Brain microvascular endothelial cell (primary cell): ENCODE measurements around the gene PPM1L.

Experiments used
- DNase-seq: peaks from one replicate; pipeline ENCODE4 v3.0.0-alpha.2; 2020
- H3K27ac ChIP-seq: fragments of 250-450 bp; sonication (Bioruptor Pico); 2 replicates; pipeline ENCODE4 v1.5.1; 2020; ENCODE audit warnings: mild to moderate bottlenecking, moderate library complexity
- H3K27me3 ChIP-seq: fragments of 250-450 bp; sonication (Bioruptor Pico); replicated peaks from 2 replicates; pipeline ENCODE4 v1.5.1; 2020; ENCODE audit warnings: mild to moderate bottlenecking
- H3K36me3 ChIP-seq: fragments of 250-450 bp; sonication (Bioruptor Pico); replicated peaks from 2 replicates; pipeline ENCODE4 v1.5.1; 2020; ENCODE audit warnings: mild to moderate bottlenecking
- H3K4me3 ChIP-seq: 2 replicates; pipeline ENCODE4 v1.5.1; 2011; ENCODE audit warnings: low read depth, mild to moderate bottlenecking, control low read depth, low read length, moderate library complexity
- in situ Hi-C: cut with HindIII; loops from 2 replicates; pipeline ENCODE4 v1.10.0; 2017; ENCODE audit warnings: low sequenced_read_pairs, low pct_ligation_motif_present
- TF ChIP-seq, protein P1 (sequence below): IDR thresholded peaks from 2 replicates; pipeline ENCODE4 v1.5.1; 2011; ENCODE audit warnings: low read depth, mild to moderate bottlenecking, moderate library complexity, low read length, control low read depth, inconsistent platforms; ENCODE audit errors: missing control alignments

Gene PPM1L

GRCh38 chr3:160754855-160755747 is 930 bp upstream of the PPM1L start:
- Histone ChIP-seq H3K27ac (peak overlapping the region; percentile 83), H3K4me3 (peak overlapping the region; percentile 71), H3K36me3 (no peaks in the 10 kb centered on the region), H3K27me3 (no peaks in the 10 kb centered on the region)
- peak; percentile 88 for DNase-seq
- in situ Hi-C loops, result no loop called here
- TF ChIP-seq, protein P1, sequence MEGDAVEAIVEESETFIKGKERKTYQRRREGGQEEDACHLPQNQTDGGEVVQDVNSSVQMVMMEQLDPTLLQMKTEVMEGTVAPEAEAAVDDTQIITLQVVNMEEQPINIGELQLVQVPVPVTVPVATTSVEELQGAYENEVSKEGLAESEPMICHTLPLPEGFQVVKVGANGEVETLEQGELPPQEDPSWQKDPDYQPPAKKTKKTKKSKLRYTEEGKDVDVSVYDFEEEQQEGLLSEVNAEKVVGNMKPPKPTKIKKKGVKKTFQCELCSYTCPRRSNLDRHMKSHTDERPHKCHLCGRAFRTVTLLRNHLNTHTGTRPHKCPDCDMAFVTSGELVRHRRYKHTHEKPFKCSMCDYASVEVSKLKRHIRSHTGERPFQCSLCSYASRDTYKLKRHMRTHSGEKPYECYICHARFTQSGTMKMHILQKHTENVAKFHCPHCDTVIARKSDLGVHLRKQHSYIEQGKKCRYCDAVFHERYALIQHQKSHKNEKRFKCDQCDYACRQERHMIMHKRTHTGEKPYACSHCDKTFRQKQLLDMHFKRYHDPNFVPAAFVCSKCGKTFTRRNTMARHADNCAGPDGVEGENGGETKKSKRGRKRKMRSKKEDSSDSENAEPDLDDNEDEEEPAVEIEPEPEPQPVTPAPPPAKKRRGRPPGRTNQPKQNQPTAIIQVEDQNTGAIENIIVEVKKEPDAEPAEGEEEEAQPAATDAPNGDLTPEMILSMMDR, result no peak

- in situ Hi-C loops, result no loop called here
- no peak overlapping the region for H3K27ac ChIP-seq
- H3K27me3 ChIP-seq, result no peaks in the 10 kb centered on the region
- no peak for DNase-seq
- TF ChIP-seq, protein P1, result no peak
- H3K4me3 ChIP-seq, result no peak overlapping the region
- no peaks in the 10 kb centered on the region for H3K36me3 ChIP-seq
These were observed 1.4 kb downstream of the PPM1L start for GRCh38 chr3:160757233-160758106.

- no peak for DNase-seq
- no peaks in the 10 kb centered on the region for H3K27me3 ChIP-seq
- no peak overlapping the region for H3K27ac ChIP-seq
- no peaks in the 10 kb centered on the region for H3K36me3 ChIP-seq
- in situ Hi-C loops, result no loop called here
- TF ChIP-seq, protein P1, result no peak
- no peak overlapping the region for H3K4me3 ChIP-seq
These were observed 3.0 kb downstream of the PPM1L start for GRCh38 chr3:160758929-160759577.

DNA sequence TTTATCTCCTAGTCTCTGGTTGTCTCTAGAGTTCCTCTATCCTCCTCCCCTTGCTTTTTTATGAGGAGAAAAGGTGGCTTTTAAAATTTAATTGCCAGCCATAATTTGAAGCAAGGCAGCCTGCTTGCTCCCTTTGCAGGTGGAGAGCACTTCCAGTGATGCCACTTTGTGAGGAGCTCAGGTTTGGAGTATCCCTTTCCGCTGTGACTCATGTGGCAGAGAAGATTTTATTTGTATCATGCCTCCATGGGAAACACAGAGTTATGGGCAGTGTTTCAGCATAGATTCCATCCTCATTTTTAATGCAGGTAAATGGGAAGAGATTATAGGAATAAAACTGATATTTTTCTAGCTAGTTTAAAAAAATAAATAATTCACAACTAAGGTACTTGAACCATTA is 7.0 kb downstream of the PPM1L start:
- TF ChIP-seq, protein P1, result no peak
- DNase-seq, result no peak
- Histone ChIP-seq H3K27ac (no peak overlapping the region), H3K4me3 (no peak overlapping the region), H3K27me3 (no peaks in the 10 kb centered on the region), H3K36me3 (no peaks in the 10 kb centered on the region)
- in situ Hi-C loops, result no loop called here

DNA sequence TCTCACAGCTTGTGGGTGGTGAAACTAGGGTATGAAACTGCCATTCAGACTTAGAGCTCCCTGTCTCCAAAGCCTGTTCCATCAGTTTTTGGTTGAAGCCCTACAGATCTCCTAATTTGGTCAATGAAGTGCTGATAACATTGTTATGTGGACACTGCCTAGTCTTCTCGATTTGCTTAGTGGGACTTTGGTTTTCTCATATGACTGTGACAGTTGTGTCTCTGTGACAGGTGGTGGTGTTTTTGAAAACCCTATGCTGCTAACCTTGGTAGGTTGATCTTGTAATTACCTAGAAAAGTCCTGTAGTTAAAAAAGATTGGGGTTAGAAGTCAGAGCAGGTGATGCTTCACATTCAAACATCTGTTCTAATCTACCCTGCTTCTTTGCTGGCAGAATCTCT is 9.2 kb downstream of the PPM1L start:
- Histone ChIP-seq H3K36me3 (no peaks in the 10 kb centered on the region), H3K27me3 (no peaks in the 10 kb centered on the region), H3K4me3 (no peak overlapping the region), H3K27ac (no peak overlapping the region)
- in situ Hi-C loops, result no loop called here
- TF ChIP-seq, protein P1, result no peak
- no peak for DNase-seq
